Measurements from ENCODE around the gene MCUR1. TPM values are rescaled to one million over a fixed set of nuclear protein-coding genes. Genes with fewer than 3 reads are reported as not detected.
A peak's percentile ranks its signal among the peaks of the same experiment; 100 is the strongest.

Gene MCUR1
- total and polyA plus RNA-seq, 2 of the 13 experiments (the other 11 are each of a cell fraction or from before 2014, with no cell fraction given) = 8.0 to 29.6 TPM

DNA sequence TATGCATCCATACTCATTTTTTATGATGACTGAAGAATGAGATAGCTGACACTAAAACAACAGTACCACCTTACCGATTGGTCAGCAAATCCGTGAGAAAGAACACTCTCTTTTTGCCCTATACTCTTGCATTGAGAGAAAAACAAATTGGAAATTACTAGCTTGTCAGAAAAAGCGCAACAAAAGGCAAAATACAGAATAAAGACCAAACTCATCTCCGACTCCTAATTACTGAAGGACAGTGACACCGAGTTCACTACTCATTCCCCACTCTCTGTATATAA is 2.1 kb downstream of the MCUR1 start:
- ATAC-seq = no peak
- Histone ChIP-seq H4K20me1 (ENCODE audit: insufficient read depth, low read length) (no peaks in the 10 kb centered on the region), H3K9me3 (ENCODE audit: low read length) (no peaks in the 10 kb centered on the region), H3K4me3 (replicated peaks in 1 of 3; ENCODE audit: insufficient read depth in 1 of 3, low read depth in 2 of 3, low read length in 3 of 3) (no peak overlapping the region; a peak in 1 of 6 replicates), H3K27ac (ENCODE audit: extremely low read length, insufficient read depth, low read length) (no peak overlapping the region), H3K36me3 (replicated peaks in 1 of 2; ENCODE audit: control insufficient read depth in 1 of 2, insufficient read depth in 2 of 2, low read length in 2 of 2) (peaks cover 2 to 4% of the 10 kb centered on the region in 2 experiments; a peak in 2 of 5 replicates), H2AFZ (ENCODE audit: low read length) (no peak overlapping the region), H3K79me2 (ENCODE audit: insufficient read depth, low read length) (peaks cover 36% of the 10 kb centered on the region), H3K9ac (ENCODE audit: insufficient read depth, low read depth, low read length) (no peak overlapping the region), H3K27me3 (ENCODE audit: control insufficient read depth in 1 of 2, insufficient read depth in 2 of 2, low read length in 2 of 2) (no peaks in the 10 kb centered on the region), H3K4me2 (ENCODE audit: low read depth, low read length) (peak overlapping the region; percentile 83; the same call in 1 of the 2 replicates), H3K4me1 (ENCODE audit: insufficient read depth, low read length) (peaks cover 39% of the 10 kb centered on the region)
- in situ Hi-C loops (cut with HindIII; ENCODE audit: extremely low pct_ligation_motif_present, low pct_unique_long_range_greater_than_20kb) = no loop called here
- BruUV-seq (replicated peaks) = no TSS peak
- ChIA-PET CTCF (ENCODE audit: low intra/inter-chr PET ratio, low total read pairs) (no interaction called here), POLR2A (interaction anchor here (1.0 kb wide), 1 partner anchor 197 kb away, joined by 3 read pairs; the partner anchor contains the start of gene NOL7)
- intact Hi-C loops (cut with micrococcal nuclease; ENCODE audit: unreplicated experiment) = loop anchor here (5.0 kb wide), 2 partner anchors 100 to 240 kb away; partner anchors contain the start of genes RANBP9 and SIRT5
- no peak for FAIRE-seq
- TF ChIP-seq, protein P1, sequence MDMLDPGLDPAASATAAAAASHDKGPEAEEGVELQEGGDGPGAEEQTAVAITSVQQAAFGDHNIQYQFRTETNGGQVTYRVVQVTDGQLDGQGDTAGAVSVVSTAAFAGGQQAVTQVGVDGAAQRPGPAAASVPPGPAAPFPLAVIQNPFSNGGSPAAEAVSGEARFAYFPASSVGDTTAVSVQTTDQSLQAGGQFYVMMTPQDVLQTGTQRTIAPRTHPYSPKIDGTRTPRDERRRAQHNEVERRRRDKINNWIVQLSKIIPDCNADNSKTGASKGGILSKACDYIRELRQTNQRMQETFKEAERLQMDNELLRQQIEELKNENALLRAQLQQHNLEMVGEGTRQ (IDR thresholded peaks at IDR 0.05; ENCODE audit: low read depth, low read length) = no peak
- TF ChIP-seq, protein P1 (CRISPR knock-in tag; IDR thresholded peaks at IDR 0.05; ENCODE audit: borderline replicate concordance) = no peak
- no peak for TF ChIP-seq RXRB (CRISPR knock-in tag; IDR thresholded peaks at IDR 0.05; ENCODE audit: borderline replicate concordance)
- no peak for TF ChIP-seq SKI (IDR thresholded peaks at IDR 0.05; ENCODE audit: partially characterized antibody)
- no peak for TF ChIP-seq JUNB (CRISPR knock-in tag; IDR thresholded peaks at IDR 0.05; ENCODE audit: borderline replicate concordance)
- no peak for TF ChIP-seq ZMYM2 (CRISPR knock-in tag; IDR thresholded peaks at IDR 0.05)
- no peak for TF ChIP-seq ZNF101 (CRISPR knock-in tag; IDR thresholded peaks at IDR 0.05; ENCODE audit: borderline replicate concordance, low read depth)
- TF ChIP-seq MAFK (conservative IDR thresholded peaks at IDR 0.05 in 1 of 2, IDR thresholded peaks at IDR 0.05 in 1 of 2; ENCODE audit: low read length in 2 of 2) = peak; percentile 30 to 45; a peak in 3 of 4 replicates
- TF ChIP-seq MAFF (IDR thresholded peaks at IDR 0.05; ENCODE audit: low read depth, low read length) = peak; percentile 67
- no peak for DNase-seq (ENCODE audit: low spot score)
- 93% methylated on average over 5 of the region's 5 CpGs for WGBS (ENCODE audit: low lambda C conversion rate)

Measured in HepG2 (cell line).